SK-N-MC (cell line): Measurements from ENCODE around the gene MRPS10.

Source experiments
- DNase-seq: peaks from one replicate; pipeline ENCODE4 v3.0.0-alpha.2; 2011; ENCODE audit warnings: low read depth, low spot score
- H3K27ac ChIP-seq: fragments of 200-600 bp; sonication (generic); 2 replicates; pipeline ENCODE4 v1.5.1; 2016; ENCODE audit warnings: mixed run types
- H3K36me3 ChIP-seq: fragments of 200-600 bp; sonication (generic); 2 replicates; pipeline ENCODE4 v1.6.1; 2017; ENCODE audit warnings: antibody characterized with exemption, low read length, mixed read lengths; ENCODE audit not compliant: insufficient read depth
- H3K4me3 ChIP-seq: fragments of 200-600 bp; sonication (generic); 2 replicates; pipeline ENCODE4 v1.5.1; 2016
- H3K9ac ChIP-seq: fragments of 200-600 bp; sonication (generic); 2 replicates; pipeline ENCODE4 v1.8.0; 2017; ENCODE audit warnings: mixed run types, mixed read lengths; ENCODE audit not compliant: insufficient read length
- H3K9me3 ChIP-seq: fragments of 200-600 bp; sonication (generic); 2 replicates; pipeline ENCODE4 v1.6.1; 2017; ENCODE audit warnings: low read depth, mild to moderate bottlenecking, antibody characterized with exemption, low read length, moderate library complexity, mixed read lengths
- EZH2 ChIP-seq: fragments of 200-600 bp; sonication (generic); IDR thresholded peaks from one replicate; pipeline ENCODE4 v1.6.1; 2017; ENCODE audit warnings: antibody characterized with exemption
- FOXP2 ChIP-seq: optimal IDR thresholded peaks from 2 replicates; pipeline ENCODE3; 2011; ENCODE audit warnings: mild to moderate bottlenecking, moderate library complexity; ENCODE audit not compliant: insufficient read depth; ENCODE audit errors: extremely low read length, control extremely low read depth
- POLR2AphosphoS5 ChIP-seq: IDR thresholded peaks from 2 replicates; pipeline ENCODE4 v1.6.1; 2012; ENCODE audit warnings: mild to moderate bottlenecking, low read depth, low read length, borderline replicate concordance

The MRPS10 gene

DNA sequence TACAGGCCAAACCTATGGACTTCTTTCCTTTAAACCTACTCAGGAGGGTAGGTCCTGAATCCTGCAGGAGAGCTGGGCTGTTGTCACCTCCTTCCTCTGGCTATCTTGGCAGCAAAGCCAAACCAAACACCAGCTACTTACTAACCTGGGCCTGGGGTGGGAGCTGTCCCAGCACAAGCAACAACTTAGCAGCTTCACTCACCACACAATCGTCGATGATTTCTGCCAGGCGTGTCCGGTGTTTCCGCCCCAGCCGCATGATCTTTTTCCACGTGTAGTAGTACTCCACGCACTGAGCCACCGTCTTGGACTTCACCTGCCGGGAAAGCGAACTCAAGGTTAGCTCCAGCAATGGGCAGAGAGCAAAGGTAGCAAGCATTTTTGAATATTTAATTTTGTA lies 25.4 kb upstream of the MRPS10 start:
- no peak overlapping the region for H3K27ac ChIP-seq
- H3K36me3 ChIP-seq: peaks cover 4% of the 10 kb centered on the region
- H3K9ac ChIP-seq: no peak overlapping the region
- TF ChIP-seq EZH2: no peak
- no peak for TF ChIP-seq POLR2AphosphoS5
- TF ChIP-seq FOXP2: no peak
- no peak overlapping the region for H3K4me3 ChIP-seq
- H3K9me3 ChIP-seq: no peaks in the 10 kb centered on the region
- DNase-seq: no peak

DNA sequence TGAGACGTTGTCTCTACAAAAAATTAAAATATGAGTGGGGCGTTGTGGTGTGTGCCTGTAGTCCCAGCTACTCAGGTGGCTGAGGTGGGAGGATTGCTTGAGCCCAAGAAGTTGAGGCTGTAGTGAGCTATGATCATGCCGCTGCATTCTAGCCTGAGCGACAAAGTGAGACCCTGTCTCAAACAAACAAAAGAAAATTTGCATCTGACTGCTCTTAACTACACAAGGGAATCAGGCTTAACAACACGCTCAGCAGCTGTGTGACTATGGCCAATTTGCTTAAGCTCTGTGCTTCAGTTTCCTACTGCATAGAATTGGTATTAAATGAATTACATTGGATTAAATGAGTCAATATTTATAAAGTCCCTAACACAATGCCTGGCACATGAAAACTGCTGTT lies 24.3 kb upstream of the MRPS10 start:
- H3K4me3 ChIP-seq: no peak overlapping the region
- H3K36me3 ChIP-seq: peaks cover 5% of the 10 kb centered on the region
- no peak for TF ChIP-seq FOXP2
- no peak for TF ChIP-seq EZH2
- TF ChIP-seq POLR2AphosphoS5: no peak
- H3K9ac ChIP-seq: no peak overlapping the region
- no peak overlapping the region for H3K27ac ChIP-seq
- H3K9me3 ChIP-seq: no peaks in the 10 kb centered on the region
- no peak for DNase-seq

- no peak overlapping the region for H3K27ac ChIP-seq
- no peak for DNase-seq
- H3K9ac ChIP-seq: no peak overlapping the region
- TF ChIP-seq FOXP2 (no peak), POLR2AphosphoS5 (no peak), EZH2 (no peak)
- peaks cover 5% of the 10 kb centered on the region for H3K36me3 ChIP-seq
- no peaks in the 10 kb centered on the region for H3K9me3 ChIP-seq
- H3K4me3 ChIP-seq: no peak overlapping the region
Observed at GRCh38 chr6:42239736-42240375, 22.2 kb upstream of the MRPS10 start.

DNA sequence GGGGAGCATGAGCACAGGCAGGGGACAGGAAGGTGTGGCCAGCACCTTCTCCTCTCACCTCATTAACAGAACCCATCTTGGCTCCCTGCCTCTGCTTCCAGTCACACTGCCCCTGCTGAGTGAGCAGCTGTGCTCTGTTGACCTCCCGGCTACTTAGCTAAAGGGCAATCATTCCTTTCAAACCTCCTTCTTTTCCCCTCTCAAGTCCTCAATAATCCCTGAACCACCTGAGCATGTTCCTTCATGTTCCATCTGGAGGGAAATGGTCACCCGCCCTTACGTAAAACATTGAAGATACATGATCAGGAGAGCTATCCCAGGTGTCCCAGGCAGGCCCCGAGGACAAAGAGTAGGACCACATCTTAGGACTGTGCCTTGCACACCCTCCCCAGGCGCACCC lies 21.7 kb upstream of the MRPS10 start:
- Histone ChIP-seq H3K9me3 (no peaks in the 10 kb centered on the region), H3K27ac (no peak overlapping the region)
- DNase-seq: no peak

DNA sequence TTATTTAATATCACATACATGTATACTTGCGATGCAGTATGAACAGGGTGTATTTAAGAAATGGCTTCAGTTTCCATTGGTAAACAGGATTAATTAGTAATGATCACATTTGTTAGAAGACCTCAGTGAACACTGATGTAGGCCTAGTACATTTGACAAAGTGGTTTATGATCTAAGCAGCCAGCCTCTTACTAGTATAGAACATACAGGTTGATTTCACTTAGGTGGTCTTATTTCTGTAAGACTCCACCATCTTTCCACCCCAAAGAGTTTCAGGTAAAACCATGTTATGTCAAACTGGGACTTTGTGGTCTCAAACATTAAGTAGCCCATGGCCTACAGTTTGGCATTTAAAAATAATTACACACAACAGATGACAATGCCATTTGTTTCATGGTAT lies 20.2 kb upstream of the MRPS10 start:
- H3K4me3 ChIP-seq: no peak overlapping the region

More for the DNA sequence above, 21.7 kb upstream of the MRPS10 start:
- TF ChIP-seq FOXP2 (no peak), POLR2AphosphoS5 (no peak), EZH2 (no peak)
- H3K36me3 ChIP-seq: peaks cover 5% of the 10 kb centered on the region
- no peak overlapping the region for H3K4me3 ChIP-seq
- no peak overlapping the region for H3K9ac ChIP-seq

GRCh38 chr6:42236682-42237473 lies 19.2 kb upstream of the MRPS10 start:
- H3K27ac ChIP-seq: no peak overlapping the region
- TF ChIP-seq FOXP2 (no peak), POLR2AphosphoS5 (no peak)
- peaks cover 5% of the 10 kb centered on the region for H3K36me3 ChIP-seq
- H3K9me3 ChIP-seq: no peaks in the 10 kb centered on the region
- DNase-seq: no peak
- no peak overlapping the region for H3K9ac ChIP-seq
- no peak overlapping the region for H3K4me3 ChIP-seq

More for the DNA sequence above, 20.2 kb upstream of the MRPS10 start:
- no peak overlapping the region for H3K27ac ChIP-seq
- H3K36me3 ChIP-seq: peaks cover 5% of the 10 kb centered on the region
- TF ChIP-seq EZH2: no peak
- TF ChIP-seq POLR2AphosphoS5: no peak
- TF ChIP-seq FOXP2: no peak
- no peak overlapping the region for H3K9ac ChIP-seq
- no peak for DNase-seq
- H3K9me3 ChIP-seq: no peaks in the 10 kb centered on the region

- Histone ChIP-seq H3K9me3 (no peaks in the 10 kb centered on the region), H3K9ac (no peak overlapping the region), H3K36me3 (peaks cover 5% of the 10 kb centered on the region), H3K4me3 (no peak overlapping the region), H3K27ac (no peak overlapping the region)
- TF ChIP-seq EZH2 (no peak), FOXP2 (no peak), POLR2AphosphoS5 (no peak)
- no peak for DNase-seq
Observed at GRCh38 chr6:42236030-42236429, 18.4 kb upstream of the MRPS10 start.

- no peak for TF ChIP-seq POLR2AphosphoS5
- TF ChIP-seq FOXP2: no peak
- TF ChIP-seq EZH2: no peak
- Histone ChIP-seq H3K27ac (no peak overlapping the region), H3K36me3 (no peaks in the 10 kb centered on the region; the same call in 1 of the 2 replicates)
Observed at GRCh38 chr6:42232035-42232434, 14.4 kb upstream of the MRPS10 start.

More at GRCh38 chr6:42232035-42232434, 14.4 kb upstream of the MRPS10 start:
- no peak overlapping the region for H3K9ac ChIP-seq
- DNase-seq: no peak
- H3K9me3 ChIP-seq: no peaks in the 10 kb centered on the region
- H3K4me3 ChIP-seq: no peak overlapping the region
